ENCODE measurements around the gene MN1.

DNA sequence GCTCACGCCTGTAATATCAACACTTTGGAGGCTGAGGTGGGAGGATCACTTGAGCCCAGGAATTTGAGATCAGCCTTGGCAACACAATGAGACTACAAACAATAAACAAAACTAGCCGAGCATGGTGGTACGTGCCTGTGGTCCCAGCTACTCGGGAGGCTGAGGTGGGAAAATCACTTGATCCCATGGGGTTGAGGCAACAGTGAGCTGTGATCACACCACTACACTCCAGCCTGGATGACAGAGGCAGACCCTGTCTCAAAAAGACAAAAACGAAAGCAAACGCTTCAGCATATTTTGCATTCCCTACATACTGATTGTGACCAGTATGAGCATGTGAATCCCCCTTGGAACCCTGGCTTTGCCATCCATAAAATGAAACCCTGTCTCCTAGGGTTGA is 33.9 kb upstream of the MN1 start:
- TF ChIP-seq POLR2AphosphoS5 (IDR thresholded peaks at IDR 0.05; ENCODE audit: borderline replicate concordance, low read depth, low read length), result no peak
- TF ChIP-seq EZH2 (IDR thresholded peaks at IDR 0.05), result no peak
